AG10803 (cell line): ENCODE results near the gene MORN5.

Source experiments
- DNase-seq: peaks from one replicate; pipeline ENCODE4 v3.0.0; 2010; ENCODE audit warnings: low read depth
- H3K4me3 ChIP-seq: 2 replicates; pipeline ENCODE4 v1.5.1; 2011; ENCODE audit warnings: mild to moderate bottlenecking, low read length, control low read depth
- CTCF ChIP-seq: conservative IDR thresholded peaks from 2 replicates; pipeline ENCODE4 v1.5.1; 2011; ENCODE audit warnings: mild to moderate bottlenecking, low read length, control low read depth, inconsistent platforms

MORN5 gene

GRCh38 chr9:122226758-122227574 is 67.3 kb downstream of the MORN5 start:
- no peak for TF ChIP-seq CTCF
- no peak overlapping the region for H3K4me3 ChIP-seq
- DNase-seq: no peak

GRCh38 chr9:122227575-122227900 is 67.8 kb downstream of the MORN5 start:
- no peak for DNase-seq
- TF ChIP-seq CTCF: no peak
- no peak overlapping the region for H3K4me3 ChIP-seq

- no peak for DNase-seq
- H3K4me3 ChIP-seq: no peak overlapping the region
- TF ChIP-seq CTCF: no peak
Observed at GRCh38 chr9:122228191-122228567, 68.5 kb downstream of the MORN5 start.

DNA sequence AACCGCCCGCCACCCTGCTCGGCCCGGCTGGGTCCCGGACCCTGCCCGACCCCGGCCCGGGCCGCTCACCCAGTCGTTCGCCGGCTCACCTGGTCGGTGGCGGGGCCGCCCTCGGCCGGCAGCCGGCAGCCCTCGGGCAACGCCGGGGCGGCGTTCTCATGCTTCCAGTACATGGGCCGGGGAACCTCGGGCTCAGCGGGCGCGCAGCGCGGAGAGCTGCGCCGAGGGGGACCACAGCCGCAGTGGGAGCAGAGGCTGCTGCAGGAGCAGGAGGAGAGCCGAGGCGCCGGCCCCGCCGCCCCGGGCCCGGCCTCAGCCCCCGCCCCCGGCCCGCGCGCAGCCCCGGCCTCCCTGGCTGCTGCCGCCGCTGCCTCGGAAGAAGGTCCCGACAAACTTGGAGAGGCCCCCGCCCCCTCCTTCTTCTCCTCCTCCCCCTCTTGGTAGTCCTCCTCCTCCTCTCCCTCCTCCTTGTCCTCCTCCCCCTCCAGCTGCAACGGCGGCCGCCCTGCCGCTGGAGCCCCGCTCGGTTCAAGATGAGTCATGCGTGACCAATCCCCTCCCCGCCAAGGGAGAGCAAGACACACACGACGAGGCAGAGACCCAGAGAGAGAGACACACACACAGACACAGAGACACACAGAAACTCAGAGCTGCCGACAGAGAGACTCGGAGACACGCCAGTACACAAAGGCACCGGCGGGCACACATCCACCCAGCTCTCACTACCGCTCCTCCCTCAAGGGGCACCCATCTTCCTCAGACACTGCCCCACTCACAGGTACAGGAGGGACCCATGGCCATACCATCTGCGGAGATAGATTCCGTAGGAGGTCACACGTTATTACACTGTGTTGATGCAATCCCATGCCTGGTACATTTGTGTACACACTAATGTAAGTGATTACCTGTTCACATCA is 69.1 kb downstream of the MORN5 start, which contains the start of gene LHX6:
Gene LHX6 (minus strand): TSS at position 390 of the 917 bp plus-strand sequence. CDS start 217 bp downstream, at position 173.
- peak; percentile 21 for DNase-seq
- no peak for TF ChIP-seq CTCF
- no peak within 1 kb of the TSS for H3K4me3 ChIP-seq

GRCh38 chr9:122229485-122229837 is 69.8 kb downstream of the MORN5 start:
- H3K4me3 ChIP-seq: no peak overlapping the region
- no peak for DNase-seq
- no peak for TF ChIP-seq CTCF

DNA sequence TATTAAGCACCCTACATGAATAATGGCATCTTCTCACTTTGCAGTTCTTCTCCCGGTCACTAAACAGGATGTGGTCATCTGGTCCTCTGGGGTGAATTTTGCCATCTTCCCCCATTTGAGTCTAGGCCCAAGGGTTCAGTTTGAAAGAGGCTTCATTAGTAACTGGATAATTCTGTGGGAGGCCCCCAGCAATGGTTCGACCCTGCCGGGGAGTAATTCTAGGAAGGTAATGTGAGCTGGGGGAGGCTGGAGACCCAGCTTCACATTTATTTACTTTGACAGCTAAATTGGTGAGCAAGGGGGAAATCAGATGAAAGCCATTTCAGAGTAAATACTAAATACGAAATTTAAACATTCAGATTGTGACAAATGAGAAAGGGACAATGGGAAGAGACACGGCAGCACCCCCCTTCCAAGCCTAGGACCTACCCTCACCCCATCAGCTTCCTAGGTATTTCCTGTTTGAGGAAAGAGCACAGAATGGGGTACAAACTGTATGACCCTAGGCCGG is 73.1 kb downstream of the MORN5 start:
- DNase-seq: no peak
- no peak overlapping the region for H3K4me3 ChIP-seq
- no peak for TF ChIP-seq CTCF
